Hematopoietic multipotent progenitor cell treated with erythropoietin and hydrocortisone succinate and interleukin-3 and kit ligand, for 15 days (in vitro differentiated cells): ENCODE measurements around the gene VPREB1.
A peak's percentile ranks its signal among the peaks of the same experiment; 100 is the strongest.
"Not testable (repeated sequence)": the region's sequence is repeated elsewhere in the genome, so short reads cannot be mapped to it uniquely, and the experiment has no call there.

Experiments used
- DNase-seq: peaks from one replicate; pipeline ENCODE4 v3.0.0-alpha.2; 2015; ENCODE audit warnings: low spot score

Gene VPREB1

GRCh38 chr22:22214819-22215329, 29.7 kb upstream of the VPREB1 start:
- no peak for DNase-seq

GRCh38 chr22:22215659-22216449, 28.7 kb upstream of the VPREB1 start:
- DNase-seq, result no peak

- no peak for DNase-seq
These were observed 28.1 kb upstream of the VPREB1 start for GRCh38 chr22:22216450-22216959.

DNA sequence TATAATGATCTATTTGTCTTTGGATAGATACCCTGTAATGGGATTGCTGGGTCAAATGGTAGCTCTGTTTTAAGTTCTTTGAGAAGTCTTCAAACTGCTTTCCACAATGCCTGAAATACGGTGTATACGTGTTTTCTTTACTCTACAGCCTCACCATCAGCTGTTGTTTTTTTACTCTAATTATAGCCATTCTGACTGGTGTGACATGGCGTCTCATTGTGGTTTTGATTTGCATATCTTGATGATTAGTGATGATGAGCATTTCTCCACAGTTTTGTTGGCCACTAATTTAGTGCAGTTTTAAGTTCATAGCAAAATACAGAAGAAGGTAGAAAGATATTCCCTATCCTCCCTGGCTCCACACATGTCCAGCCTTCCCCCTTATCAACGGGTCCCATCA, 26.3 kb upstream of the VPREB1 start:
- DNase-seq, result no peak

DNA sequence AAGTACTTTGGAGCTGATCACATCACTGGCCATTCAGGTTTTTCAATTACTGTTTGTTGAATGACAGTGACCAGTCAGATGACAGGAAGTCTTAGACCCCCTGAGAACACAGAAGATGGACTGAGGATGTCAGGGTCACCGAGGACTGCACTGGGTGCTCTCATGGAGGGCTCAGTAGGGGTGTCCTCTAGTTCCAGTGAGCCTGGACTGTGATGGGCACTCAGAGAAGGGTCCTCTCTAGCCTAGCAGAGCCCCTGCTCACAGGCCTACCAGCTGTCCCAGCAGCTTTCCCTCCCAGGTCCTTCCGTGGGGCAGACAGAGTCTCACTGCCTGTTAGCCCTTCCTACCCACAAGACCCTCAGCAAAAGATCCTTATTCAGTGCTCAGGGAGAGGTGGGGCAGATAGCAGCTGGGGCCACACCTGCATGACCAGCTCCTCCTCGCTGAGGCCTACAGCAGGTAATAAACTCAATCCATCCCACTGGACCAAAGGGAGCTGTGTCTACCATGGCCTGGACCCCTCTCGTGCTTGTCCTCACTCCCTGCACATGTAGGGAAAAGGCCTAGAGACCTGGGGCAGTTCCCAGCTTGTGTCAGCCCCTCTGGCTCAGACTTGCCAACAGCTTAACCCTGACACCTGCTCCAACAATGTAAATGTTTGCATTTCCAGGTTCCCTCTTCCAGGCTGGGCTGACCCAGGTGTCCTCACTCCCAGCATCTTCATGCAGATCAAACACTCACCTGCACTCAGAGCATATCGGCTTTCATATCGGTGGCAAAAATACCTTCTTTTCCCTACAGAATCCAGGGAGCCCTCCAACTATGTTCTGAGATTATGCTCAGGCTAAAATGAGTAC, 25.2 kb upstream of the VPREB1 start:
- DNase-seq, result no peak

GRCh38 chr22:22221043-22221442, 23.5 kb upstream of the VPREB1 start:
- not testable (repeated sequence) for DNase-seq

GRCh38 chr22:22226448-22227187, 18.0 kb upstream of the VPREB1 start:
- no peak for DNase-seq

DNA sequence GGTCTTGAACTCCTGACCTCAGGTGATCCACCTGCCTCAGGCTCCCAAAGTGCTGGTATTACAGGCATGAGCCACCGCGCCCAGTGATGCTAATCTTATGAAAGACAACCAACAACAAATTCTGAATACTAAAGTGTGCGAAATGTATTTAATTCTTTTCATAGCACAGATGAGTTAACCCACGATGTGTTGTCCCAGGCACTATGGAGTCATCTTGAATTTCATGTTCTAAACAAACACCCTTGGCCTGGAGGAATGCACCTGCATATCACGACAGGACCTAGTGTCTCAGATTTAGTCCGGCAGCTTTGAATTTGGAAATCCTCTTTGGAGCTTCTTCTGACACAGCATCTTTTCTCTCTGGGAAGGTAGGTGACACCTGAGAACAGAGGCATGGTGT, 16.2 kb upstream of the VPREB1 start:
- DNase-seq, result no peak

DNA sequence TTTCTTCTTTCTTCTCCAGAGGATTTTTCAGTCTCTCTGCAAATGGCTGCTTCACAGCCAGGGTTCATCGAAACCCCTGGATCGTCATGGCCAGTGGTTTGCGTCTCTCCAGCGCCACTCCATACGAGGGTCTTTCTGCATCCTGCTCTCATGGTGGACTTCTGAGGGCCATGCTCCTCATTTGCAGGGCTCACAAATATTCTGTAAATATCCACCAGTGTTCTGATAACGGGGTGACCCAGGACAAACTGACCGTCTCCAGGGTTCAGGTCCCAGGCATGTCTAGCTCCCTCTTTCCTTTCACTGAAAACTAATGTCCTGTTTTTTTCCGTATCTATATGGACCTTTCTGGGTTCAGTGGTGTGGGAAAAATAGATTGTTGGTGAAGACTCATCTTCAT, 15.7 kb upstream of the VPREB1 start:
- no peak for DNase-seq

GRCh38 chr22:22229683-22230420, 14.7 kb upstream of the VPREB1 start:
- DNase-seq, result no peak

- DNase-seq, result no peak
These were observed 14.1 kb upstream of the VPREB1 start for GRCh38 chr22:22230438-22230837.

DNA sequence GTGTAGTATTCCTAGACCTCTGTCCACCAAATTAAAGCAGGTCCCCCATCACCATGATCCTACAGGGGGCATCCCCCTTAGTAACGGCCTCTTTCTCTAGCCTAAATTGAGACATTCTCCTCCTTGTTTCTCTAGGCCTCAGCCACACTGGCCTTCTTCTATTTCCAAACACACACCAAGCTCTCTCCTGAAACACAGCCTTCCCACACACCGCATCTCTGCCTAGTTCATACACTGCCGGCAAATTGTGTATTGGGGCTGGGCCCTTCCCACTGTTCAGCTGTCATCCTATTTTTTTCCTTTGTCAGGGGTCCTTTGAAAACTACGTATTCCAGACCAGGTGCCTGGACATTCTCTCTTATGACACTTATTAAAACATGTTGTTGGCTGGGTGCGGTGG, 11.5 kb upstream of the VPREB1 start:
- no peak for DNase-seq

- DNase-seq, result peak; percentile 14
These were observed 9.0 kb upstream of the VPREB1 start for GRCh38 chr22:22235558-22235957.

DNA sequence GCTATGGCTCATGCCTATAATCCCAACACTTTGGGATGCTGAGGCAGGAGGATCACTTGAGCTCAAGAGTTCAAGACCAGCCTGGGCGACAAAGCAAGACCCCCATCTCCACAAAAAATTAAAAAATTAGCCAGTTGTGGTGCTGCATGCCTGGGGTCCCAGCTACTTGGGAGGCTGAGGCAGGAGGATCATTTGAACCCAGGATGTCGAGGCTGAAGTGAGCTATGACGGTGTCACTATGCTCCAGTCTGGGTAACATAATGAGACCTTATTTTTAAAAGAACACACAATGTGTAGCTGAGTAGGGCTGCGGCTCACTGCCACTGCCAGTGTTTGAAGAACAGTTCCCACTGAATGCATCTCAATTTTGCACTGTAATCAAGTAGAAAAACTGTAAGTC, 7.1 kb upstream of the VPREB1 start:
- no peak for DNase-seq

- no peak for DNase-seq
These were observed 5.2 kb upstream of the VPREB1 start for GRCh38 chr22:22239311-22239939.

DNA sequence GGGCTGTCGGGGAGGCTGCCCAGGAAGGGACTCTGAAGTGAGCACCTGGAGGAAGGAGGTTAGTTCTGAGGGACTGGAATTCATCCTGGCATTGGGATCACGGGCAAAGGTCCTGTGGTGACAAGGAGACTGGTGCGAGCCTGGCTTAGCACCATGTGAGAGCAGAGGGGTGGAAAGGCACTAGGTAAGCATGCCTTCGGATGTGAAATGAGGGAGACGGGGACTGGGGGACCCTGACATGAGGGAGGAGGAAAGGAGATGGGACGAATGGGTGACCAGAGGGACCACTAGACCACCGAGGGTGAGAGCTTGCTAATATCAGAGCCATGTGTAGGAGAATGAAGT, 3.1 kb upstream of the VPREB1 start:
- DNase-seq, result no peak

- DNase-seq, result no peak
These were observed 2.1 kb upstream of the VPREB1 start for GRCh38 chr22:22242488-22242887.

DNA sequence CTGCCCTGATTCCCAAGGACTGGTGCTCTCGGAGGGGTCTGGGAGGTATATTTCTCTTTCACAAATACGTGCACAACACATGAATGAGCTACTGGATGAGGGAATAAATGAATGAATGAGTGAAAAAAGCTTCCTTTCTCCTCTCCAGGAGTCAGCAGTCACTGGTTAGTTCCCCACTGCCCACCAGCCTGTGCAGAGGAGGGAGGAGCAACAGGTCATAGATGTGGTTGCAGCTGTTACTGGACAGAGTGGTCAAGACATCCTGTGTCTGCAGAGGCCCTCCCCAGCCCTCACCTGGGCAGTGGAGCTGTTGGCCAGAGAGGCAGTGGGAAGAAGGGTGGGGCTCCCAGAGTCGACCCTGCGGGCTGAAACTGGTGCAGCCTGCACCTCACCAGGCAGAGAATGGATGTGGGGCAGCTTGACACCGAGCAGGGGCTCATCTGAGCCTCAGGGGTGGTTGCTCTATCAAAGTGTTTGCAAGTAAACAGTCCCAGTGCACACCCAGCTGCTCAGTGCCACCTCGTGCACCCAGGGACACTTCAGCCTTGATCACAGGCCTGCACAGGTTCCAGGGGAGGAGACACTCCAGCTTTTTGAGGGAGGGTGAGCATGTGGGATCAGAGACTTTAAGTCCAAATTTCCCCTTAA, 1.4 kb upstream of the VPREB1 start:
- DNase-seq, result no peak

DNA sequence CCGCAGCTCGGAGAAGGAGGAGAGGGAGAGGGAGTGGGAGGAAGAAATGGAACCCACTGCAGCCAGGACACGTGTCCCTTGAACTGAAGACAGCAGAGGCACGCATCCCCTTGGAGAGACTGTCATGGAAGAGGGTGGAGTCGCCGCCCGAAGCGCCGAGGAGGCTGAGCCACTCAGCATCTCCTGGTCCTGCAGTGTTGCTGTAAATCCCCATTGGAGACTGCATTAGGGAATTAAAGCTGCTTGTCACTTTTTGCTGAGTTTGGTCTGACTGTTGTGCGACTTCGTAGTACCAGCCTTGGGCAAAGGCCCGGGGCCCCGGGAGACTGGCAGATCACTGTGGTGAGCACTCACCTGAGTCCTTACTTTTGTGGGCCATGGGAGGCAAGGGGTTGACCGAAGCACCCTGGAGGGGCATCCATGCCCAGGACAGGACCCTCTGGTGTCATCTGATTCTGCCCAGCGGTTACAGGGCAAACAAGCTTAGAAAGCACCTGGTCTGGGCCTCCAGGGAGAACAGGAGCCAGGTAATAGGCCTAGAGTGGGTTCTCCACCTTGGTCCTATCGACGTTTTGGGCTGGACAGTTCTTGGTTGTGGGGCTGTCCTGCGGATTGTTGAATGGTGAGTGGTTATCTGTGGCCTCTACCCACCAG, 797 bp downstream of the VPREB1 start:
- DNase-seq, result no peak

GRCh38 chr22:22245935-22246525, 1.4 kb downstream of the VPREB1 start:
- no peak for DNase-seq
